CD4-positive, alpha-beta T cell treated with Interleukin-1 beta for 1 hour (primary cell): ENCODE measurements around the gene KRTAP10-4.
A peak's percentile ranks its signal among the peaks of the same experiment; 100 is the strongest.
"Not testable (repeated sequence)": the region's sequence is repeated elsewhere in the genome, so short reads cannot be mapped to it uniquely, and the experiment has no call there.

Experiments
- DNase-seq, 2 donors: peaks; one replicate each; pipeline ENCODE4 v3.0.0-alpha.2; 2020 to 2022

The KRTAP10-4 gene

DNA sequence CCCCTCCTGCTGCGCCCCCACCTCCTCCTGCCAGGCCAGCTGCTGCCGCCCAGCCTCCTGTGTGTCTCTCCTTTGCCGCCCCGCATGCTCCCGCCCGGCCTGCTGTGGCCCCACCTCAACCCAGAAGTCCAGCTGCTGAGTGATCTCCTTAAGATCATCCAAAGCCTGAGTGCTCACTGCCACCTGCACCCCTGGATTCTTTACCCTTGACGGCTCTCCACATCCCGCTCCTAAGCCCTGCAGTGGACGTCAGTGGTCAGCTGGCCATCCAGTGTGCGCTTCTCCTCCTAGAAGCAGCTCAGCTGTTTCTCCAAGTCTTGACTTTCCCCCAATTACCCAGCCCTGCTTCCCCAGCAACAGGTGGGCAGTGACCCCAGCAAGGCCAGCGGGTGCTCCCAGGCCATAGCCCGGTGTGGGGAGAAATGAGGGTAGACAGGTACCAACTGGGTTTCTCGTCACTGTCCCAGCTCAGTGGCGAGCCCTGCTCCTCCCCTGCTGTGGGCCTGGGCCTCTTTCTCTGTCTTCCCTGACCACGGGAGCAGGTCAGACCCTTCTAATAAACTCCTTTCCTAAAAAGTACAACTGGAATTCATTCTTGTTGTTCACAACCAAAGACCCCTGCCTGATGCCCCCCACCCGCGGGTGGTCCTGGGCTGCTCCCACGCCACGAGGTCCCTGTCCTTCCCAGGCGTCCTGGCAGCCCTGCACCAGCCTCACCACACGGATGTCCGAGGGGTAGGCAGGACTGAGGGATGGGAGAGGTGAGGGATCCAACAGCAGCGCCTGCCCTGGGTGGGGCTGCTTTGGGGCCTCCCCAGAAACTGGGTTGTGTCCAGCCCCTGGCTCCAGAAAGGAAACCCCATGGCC is 28.3 kb downstream of the KRTAP10-4 start:
- DNase-seq, result no peak

DNA sequence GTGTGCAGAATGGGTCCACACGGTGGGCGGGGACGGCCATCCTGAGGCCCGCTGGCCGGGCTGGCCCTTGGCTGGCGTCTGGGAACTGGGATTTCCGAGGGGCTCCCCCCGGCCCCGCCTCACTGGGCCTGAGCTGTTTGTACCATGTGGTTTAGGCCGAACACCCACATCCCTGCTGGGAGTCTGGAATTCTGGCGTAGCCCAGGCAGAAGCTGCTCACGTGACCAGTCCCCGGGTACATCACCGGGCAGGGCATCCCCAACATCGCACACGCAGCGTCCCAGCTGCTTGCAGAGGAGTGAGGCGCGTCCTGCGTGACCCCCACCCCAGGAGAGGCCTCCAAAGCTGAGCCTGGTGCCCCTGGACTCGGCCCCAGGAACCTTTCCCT is 28.9 kb downstream of the KRTAP10-4 start:
- DNase-seq, result no peak

DNA sequence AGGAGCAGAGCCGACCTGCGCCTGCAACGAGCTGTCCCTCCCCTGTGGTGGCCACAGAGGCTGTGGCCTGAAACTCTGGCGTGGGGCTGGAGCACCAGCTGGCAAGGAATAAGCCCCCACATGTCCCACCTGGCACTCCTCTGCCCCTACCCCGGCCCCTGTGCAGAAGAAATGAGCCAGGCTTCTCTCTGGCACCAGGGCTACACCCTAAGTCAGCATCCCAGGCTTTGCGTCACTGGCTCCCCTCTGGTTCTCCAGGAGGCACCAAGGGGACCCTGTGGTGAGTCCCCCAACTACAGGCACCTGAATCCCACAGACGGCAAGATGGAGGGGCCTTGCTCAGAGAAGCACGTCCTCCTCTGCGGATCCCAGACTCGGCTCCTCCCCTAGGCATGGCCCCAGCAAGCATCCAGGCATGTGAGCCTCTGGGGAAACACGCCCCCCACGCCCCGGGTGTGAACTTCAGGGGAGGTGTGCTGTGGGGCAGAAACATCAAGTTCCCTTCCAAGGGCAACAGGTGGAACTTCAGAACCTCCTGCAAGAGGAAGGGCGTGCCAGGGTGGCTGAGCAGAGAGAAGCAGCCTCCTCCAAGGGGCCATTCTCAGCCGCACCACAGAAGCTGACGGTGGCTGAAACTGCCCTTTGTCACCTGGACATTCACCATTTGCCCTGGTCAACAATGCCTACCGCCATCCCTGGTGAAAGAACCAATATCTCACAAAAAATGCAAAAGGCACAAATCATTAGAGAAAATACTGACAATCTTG is 29.8 kb downstream of the KRTAP10-4 start:
- DNase-seq, result no peak

DNA sequence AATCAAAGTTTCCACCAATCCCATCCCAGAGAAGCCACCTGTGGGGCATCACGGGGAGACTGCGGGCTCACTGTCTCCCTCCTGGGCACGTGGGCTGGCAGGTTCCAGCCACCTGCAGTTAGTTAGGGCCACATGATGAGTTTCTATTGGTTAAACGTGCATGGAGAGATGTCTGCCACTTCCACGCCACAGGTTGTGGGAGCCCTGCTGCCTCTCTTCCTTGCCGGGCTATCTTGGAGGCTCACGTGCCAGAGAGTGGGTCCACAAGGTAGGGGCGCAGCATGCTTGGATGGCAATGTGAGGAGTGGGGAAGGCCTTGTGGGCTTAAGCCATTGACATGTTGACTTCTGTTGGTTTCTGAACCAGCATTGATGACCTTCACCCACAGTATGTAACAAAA is 30.4 kb downstream of the KRTAP10-4 start:
- DNase-seq, result no peak

DNA sequence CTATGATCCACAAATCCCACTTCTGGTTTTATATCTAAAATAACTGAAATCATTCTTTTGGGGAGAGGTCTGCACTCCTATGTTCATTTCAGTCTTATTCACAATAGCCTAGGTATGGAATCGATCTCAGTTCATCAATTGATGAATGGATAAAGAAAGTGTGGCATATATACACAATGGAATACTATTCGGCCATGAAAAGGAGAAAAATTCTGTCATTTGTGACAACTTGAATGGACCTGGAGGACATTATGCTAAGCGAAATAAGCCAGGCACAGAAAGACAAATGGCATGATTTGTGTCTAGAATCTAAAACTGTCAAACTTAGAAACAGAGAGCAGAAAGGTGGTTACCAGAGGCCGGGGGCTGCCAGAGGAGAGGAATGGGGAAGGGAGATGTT is 33.0 kb downstream of the KRTAP10-4 start:
- no peak for DNase-seq

DNA sequence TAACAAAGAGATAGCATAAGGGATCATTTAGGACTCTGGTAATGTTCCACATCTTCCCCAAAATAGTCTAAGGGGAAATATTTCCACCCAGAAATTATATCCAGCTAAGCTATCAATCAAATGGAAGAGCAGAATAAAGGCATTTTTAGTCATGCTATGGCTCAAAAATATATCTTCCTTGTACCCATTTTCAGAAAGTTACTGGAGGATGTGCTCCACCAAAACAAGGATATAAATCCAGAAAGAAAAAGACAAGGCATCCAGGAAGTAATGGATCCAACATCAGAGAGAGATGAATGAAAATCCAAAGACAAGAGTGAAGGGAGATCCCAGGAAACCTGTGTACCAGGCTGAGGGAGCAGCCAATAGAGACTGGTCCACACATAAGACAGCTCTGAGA is 35.7 kb downstream of the KRTAP10-4 start:
- no peak for DNase-seq

DNA sequence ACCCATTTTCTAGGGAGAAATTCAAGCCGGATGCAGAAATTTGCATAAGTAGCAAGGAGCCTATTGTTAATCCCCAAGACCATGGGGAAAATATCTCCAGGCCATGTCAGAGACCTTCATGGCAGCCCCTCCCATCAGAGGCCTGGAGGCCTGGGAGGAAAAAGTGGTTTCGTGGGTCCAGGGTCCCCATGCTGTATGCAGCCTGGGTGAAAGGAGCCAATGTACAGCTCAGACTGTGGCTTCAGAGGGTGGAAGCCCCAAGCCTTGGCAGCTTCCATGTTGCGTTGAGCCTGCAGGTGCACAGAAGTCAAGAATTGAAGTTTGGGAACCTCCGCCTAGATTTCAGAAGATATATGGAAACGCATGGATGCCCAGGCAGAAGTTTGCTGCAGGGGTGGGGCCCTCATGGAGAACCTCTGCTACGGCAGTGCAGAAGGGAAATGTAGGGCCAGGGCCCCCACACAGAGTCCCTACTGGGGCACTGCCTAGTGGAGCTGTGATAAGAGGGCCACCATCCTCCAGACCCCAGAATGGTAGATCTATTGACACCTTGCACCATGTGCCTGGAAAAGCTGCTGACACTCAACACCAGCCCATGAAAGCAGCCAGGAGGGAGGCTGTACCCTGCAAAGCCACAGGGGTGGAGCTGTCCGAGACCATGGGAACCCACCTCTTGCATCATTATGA is 36.8 kb downstream of the KRTAP10-4 start:
- not testable (repeated sequence) for DNase-seq

DNA sequence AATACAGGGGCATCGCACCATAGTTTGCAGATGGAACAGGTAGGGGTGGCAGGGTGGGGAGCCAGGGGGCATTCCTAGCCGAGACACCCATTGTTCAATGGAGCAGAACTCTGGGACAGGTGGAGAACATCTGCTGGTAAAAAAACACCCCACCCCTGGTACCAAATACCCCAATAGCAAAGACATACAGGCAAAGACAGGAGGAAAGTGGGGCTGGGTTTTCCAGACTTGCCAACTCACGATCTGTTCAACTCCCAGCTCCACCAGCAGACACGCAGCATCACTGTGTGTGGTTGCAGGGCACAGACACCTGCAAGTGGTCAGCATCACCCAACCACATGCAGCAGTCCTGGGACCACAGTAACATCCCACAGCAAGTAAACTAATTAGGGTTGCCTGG is 38.0 kb downstream of the KRTAP10-4 start:
- DNase-seq, result no peak

DNA sequence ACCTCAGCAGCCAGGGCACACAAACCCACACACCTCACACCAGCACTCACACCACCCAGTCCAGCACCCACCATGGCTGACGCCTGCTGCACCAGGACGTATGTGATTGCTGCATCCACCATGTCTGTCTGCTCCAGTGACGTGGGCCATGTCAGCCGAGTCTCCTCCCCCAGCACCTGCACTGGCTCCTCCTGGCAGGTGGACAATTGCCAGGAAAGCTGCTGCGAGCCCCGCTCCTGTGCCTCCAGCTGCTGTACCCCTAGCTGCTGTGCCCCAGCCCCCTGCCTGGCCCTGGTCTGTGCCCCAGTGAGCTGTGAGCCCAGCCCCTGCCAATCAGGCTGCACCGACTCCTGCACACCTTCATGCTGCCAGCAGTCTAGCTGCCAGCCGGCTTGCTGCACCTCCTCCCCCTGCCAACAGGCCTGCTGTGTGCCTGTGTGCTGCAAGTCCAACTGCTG is 38.5 kb downstream of the KRTAP10-4 start, which contains the start of gene KRTAP10-8:
Gene KRTAP10-8 (plus strand): TSS at position 51 of the 458 bp plus-strand sequence. CDS start 22 bp downstream, at position 73.
- no peak for DNase-seq

DNA sequence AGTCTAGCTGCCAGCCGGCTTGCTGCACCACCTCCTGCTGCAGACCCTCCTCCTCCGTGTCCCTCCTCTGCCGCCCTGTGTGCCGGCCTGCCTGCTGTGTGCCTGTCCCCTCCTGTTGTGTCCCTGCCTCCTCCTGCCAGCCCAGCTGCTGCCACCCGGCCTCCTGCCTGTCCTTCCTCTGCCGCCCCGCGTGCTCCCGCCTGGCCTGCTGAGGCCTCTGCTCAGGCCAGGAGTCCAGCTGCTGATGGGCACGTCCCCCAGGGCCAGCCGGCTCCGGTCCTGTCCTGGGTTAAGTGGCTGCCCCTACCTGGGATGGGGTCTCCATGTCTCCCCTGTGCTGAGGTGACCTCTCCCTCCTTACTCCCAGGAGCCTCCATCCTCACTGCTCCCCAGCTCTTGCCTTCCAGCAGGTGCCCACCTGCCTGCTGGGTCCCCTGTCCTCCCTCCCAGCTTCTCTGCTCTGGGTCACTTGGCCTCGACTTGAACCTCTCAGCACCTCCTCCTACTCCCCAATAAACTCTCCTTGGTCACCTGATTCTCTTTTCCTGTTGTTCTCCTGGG is 39.2 kb downstream of the KRTAP10-4 start:
- DNase-seq, result no peak

DNA sequence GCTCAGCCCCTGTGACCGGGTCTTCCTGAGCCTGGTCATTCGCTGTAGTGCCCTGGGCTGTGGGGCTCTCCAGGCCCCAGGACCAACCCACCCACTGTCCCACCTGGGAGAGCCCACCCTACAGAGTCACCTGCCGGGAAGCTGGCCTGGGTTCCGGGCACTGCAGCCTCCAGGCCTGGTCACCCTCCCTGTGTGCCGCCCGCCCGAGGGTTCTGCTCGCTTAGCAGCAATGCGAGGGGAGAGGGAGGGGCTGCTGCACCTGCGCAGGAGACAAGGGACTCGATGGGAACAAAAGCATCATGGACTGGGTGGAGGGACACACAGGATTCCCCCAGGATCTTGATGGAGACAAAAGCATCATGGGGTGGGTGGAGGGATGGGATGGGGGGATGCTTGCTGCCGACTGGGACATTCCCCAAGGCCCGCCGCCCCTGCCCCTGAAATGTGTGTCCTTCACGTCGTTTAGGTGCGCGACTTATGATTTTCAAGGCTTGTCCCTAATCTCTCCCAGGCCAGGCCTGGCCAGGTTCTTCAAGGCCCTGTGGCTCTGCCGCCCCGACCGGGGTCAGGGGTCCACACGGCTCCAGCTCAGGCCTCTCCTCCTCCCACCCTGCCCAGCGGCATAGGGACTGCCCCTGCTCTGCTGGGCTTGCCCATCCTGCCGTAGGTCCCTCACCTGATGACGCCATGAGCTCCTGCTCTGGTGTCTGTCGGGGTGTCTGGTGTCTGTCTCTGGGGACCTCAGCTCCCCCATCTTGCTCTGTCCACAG is 40.0 kb downstream of the KRTAP10-4 start:
- DNase-seq, result no peak

DNA sequence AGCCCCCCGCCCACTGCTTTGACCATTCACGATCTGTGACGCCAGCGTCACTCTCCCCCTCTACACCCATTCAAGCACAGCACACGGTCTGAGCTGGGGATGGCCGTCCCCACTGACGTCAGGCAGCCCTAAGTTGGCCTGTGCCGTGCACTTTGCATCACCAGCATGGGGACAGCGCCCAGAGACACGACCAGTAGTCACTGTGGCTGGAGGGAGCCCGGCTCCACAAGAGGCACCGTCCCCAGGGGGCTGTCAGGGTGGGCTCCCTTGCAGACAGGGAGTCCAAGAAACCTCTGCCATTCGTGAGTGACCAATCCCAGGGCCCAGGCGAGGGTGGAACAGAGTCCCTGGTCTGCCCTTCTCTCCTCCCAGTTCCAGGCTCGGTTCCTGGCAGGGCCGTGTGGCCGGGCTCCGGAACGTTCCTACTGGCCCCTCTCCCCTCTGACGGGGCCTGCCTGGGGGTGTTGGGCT is 40.7 kb downstream of the KRTAP10-4 start:
- DNase-seq, result no peak

DNA sequence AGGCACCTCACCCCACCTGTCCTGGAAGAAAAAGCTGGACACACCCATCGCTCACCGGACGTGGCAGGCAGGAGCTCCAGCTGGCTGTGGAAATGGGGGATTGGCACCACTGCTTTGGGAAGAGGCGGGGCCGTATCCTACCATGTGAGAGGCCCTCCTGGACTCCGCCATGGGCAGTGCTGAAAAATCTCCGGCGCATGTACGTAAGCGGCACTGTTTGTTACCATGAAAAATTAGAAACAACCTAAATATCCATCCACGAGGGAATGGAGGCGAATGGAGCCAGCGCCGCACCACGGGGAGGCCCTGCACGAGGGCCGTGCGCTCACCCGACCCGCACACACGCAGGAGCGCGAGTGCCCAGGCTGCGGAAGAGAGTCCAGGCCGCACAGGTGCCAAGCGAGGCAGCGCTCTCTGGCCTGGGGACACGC is 41.4 kb downstream of the KRTAP10-4 start:
- DNase-seq, result no peak

DNA sequence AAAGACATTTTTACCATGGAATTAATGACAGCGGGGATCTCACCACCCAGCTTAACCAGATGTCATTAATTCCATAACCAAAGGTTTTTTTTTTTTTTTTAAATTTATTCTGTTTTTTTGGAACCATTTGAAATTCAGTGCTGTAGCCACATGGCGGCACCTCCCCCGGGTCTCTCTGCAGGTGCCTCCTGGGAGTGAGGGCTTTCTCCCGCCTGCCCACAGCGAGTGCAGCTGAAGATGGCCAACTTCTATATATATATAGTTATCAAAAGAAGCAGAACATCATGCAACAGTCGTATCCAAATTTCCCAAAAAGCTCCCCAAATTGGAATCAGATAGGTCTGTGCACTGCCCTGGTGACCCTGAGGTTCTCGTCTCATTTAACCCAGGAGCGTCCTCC is 41.9 kb downstream of the KRTAP10-4 start:
- DNase-seq, result no peak

DNA sequence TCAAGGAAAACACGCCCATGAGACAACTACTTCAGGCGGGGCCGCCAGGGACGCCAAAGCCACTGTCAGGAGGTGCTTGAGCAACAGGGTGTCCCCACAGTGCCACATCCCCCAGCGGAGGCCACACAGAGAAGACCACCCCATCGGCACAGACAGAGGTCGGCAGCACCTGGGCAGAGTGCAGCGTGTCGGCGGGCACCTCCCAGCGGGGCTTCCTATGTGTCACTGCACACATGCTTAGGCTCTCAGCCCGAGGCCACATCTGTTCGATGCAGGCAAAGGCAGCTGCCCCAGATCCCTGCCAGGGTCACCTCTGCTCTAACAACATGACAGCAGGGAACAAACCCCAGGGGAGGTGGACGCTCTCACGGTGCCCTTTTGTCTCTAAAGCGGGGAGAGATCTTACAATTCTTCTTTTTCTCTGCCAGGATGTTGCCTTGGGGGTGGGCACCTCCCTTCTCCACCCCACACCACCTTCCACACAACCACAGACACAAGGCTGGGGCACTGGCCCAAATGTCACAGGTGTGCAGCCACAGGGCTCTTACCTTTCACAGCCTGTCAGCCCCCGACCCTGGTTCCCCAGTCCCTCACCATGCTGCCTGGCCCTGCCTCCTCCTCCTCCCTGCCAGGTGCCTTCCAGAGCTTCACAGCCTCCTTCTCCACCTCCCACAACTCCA is 42.5 kb downstream of the KRTAP10-4 start:
- no peak for DNase-seq

DNA sequence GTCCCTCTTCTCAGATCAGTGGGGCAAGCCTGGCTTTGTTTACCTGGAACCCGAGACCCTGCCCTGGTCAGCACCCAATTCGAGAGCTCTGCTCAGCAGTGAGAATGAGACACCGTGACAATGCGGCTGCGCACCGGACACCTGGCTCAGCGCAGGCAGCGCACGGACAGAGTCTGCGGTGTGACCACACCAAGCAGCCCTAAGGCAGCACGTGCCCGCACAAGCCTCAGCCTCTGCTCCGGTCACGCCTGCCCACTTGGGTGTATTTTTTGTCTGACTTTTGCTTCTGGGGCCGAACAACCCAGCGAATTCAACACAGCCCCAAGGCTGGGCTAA is 43.0 kb downstream of the KRTAP10-4 start:
- DNase-seq, result no peak

DNA sequence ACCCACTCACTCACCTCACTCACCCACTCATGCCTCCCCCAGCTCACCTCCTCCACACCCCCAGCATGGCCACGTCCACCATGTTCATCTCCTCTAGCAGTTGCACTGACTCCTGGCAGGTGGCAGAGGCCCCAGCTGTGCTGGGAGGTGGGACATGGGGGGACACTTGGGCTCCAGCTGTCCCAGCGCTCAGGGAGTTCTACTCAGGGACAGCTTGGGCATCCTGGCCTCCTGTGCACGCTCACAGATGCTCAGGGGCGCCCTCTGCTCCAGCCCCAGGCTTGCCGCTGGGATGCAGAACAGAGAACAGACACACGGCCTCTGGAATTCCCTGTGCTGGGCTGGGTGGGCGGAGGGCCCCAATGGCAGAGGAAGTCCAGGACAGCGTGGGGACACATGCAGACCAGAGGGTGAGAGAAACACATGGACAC is 43.6 kb downstream of the KRTAP10-4 start:
- DNase-seq, result no peak

DNA sequence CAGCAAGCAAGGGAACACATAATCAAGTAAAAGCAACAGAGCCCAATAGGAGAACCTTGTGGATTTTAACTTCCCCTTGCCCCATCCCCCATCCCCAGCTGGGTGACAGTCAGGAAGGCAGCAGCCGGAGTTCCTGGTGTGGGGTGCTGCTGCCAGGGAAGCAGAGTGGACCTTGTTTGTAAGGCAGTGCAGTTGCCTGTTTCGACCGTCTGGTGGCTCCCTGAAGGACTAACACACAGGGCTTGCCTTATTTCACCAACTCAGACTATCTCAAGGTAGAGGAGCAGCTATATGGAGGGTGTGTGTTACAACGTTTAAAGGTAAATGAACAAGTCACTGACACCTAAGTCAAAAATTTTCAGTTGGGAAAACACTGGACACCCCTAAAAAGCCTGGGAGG is 45.0 kb downstream of the KRTAP10-4 start:
- DNase-seq, result peak in 1 of 2 donors; percentile 11

DNA sequence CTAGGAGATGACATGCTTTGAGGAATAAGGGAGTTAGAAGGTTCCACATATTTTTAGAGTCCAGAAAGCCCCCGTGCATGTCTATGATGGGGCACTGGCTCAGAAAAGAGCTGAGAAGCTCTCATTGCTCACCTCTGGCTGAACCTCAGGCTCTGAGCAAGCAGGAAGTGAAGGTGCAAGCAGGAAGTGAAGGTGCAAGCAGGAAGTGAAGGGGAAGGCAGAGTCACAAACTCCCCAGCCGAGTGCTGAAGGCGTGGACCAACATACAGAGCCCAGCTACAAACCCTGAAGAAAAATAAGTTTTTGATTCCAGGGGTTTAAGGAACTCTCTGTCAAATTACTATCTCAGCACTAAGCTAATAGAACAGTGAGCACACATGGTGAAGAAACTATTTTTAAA is 45.4 kb downstream of the KRTAP10-4 start:
- peak; percentile 72 to 73 for DNase-seq

DNA sequence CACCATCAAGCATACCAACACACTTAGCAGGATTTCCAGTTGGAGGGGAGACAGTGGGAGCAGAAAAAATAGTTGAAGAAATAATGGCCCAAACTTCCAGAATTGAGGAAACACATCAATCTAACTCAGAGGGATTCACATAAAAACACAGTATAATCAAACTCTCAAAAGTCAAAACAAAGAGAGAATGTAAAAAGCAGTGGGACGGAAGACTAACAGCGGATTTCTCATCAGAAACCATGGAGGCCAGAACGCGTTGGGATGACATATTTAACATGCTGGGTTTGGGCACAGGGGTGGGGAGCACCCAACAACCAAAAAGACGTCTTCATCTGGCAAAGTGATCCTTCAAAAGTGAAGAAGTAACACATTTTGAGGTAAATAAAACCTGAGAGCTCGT is 46.4 kb downstream of the KRTAP10-4 start:
- no peak for DNase-seq

DNA sequence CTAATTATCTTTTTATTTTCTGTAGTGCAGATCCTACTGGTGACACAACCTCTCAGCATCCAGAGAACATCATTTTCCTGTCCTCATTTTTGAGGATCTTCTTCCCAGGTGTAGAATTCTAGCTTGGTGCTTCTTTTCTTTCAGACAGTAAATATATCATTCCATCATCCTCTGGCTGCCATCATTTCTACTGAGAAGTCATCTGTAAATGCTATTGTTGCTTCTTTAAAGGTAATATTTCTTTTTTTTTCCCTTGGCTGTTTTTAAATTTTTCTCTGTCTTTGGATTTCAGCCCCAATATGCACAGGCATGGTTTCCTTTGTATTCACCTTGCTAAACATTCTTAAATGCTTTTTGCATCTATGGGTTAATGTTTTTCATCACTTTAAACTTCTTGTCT is 50.0 kb downstream of the KRTAP10-4 start:
- DNase-seq, result no peak
